GM18870 (cell line): Measurements from ENCODE around the gene CHCHD6.

ENCODE experiments used
- ATAC-seq: cut with Tn5 transposase; IDR thresholded peaks from one replicate; pipeline ENCODE4 v1.9.1; 2021; ENCODE audit warnings: moderate library complexity; ENCODE audit not compliant: unreplicated experiment

CHCHD6 gene

DNA sequence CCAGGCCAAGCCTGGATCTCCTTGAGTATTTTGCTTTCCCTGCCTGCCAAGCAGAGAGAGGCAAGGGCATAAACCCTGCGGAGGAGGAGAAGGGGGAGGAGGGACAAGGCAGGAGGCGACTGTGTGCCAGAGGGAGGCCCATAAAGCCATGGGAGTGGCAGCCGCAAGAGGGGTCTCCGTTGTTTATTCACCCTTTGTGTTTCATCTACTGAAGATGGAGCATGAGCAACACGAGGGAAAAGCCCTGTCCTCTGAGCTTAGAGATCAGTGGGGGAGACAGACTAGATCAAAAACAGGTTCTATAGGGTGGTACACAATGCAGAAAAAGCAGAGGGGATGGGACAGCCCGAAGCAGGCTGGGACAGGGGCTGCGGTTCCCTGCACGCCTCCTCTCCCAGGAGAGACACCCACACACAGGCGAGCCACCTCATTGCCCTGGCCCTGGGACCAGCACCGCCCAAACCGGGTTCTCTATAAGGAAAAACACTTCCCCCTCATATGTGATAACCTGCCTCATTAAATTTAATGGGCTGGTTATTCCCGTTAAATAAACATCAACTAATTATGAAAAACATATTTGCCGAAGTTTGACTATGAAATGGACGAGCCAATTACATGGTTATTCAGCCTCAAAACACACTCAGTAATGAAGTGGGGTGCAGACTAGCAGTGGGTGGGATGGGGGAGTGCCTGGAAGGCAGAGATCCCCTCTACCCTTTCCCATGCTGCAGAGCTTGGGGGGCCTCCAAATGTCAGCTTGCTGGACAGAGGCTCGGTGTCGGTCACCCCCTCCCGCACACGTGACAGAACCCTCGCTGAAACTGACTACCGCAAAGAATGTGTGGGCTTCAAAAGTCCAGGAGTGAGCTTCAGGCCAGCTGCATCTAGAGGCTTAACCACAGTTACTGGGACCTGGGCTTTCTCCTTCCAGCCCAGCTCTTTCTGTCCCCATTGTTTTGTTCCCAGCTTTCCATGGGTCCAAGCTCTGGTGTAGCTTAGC, 264.7 kb downstream of the CHCHD6 start:
- no peak for ATAC-seq

DNA sequence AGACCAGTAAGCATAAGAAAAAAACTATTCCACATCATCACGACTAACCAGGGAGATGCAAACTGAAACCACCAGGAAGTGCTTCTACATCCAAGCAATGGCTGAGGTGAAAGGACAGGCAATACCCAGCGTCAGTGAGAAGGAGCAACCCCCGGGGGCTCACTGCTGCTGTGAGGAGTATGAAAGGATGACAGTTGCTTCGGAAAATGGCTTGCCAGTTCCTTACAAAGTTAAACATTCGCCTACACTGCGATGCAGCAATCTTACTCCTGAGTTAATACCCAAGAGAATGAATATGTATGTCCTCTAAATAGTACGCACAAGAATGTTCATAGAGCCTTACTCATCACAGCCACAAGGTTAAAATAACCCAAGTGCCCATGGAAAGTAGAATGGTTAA, 265.5 kb downstream of the CHCHD6 start:
- ATAC-seq: no peak

DNA sequence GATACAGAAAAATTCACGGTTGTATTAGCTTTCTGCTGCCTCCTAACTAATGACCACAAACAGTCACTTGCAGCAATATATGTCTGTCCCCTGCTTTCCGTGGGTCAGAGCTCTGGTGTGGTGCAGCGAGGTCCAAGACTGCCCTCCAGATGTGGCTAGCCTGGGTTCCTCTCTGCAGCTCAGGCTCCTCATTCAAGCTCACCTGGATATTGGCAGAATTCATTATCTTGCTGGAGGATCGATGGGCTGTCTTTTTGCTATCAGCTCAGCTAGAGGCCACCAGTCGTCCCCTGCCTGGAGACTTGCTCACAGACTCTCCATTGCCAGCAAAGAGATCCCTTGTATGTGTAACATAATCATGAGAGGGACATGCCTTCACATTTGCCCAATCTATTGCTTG, 266.1 kb downstream of the CHCHD6 start:
- ATAC-seq: no peak

DNA sequence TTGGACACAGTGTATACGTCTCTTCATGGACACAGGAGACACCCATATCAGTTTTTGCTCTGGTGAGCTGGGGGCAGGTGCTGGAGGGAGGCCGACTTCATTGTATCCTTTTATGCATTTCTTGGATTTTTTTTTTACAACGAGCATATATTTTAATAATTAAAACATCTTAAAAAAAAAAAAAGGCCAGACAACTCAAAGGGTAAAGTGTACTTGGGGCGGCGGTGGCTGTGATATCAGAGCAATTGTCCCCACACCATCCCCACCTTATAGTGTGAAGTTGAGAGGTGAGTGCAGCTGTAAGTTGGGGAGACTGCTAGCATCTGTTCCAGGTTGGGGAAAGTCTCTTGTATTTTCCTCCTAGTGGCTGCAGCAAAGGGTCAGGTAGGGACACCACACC, 266.9 kb downstream of the CHCHD6 start:
- no peak for ATAC-seq

DNA sequence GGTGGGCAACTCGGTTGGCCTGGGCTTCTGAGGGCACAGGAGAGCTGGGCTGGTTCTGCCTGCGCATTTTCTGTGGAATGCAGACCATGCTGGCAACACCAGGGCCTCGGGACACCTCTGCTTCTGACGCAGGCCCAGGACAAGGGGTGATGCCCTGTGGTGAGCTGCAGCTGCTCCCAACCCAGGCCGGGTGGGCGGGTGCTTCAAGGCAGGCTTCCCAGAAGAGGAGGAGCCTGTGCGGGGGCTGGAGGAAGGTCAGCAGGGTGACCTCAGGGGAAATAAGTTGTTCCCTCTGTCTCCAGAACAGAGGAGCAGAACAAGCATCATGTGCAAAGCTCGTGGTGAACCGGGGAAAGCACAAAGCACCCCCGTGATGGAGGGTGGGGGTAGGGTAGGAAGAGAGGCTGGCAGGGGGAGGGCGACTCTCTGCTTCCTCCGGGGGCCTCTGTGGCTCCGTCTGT, 267.9 kb downstream of the CHCHD6 start:
- no peak for ATAC-seq

DNA sequence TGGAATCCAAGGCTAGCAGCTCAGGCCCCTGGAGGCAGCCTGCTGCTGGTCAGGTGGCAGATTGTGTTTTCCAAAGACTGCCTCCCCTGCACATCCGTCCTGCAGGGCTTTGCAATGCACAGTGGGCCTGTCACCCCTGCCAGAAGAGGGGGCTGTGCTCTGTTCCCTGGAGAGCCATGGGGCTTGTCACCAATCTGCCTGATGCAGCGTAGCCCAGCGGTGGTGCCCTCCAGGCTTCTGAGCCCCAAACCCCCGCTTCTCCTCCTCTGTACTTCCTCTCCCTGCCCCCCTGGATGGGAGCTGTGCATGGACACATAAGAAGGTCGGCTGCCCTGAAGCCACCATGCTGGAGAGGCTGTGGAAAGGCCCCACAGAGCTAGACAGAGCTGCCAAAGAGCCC, 268.8 kb downstream of the CHCHD6 start:
- no peak for ATAC-seq

DNA sequence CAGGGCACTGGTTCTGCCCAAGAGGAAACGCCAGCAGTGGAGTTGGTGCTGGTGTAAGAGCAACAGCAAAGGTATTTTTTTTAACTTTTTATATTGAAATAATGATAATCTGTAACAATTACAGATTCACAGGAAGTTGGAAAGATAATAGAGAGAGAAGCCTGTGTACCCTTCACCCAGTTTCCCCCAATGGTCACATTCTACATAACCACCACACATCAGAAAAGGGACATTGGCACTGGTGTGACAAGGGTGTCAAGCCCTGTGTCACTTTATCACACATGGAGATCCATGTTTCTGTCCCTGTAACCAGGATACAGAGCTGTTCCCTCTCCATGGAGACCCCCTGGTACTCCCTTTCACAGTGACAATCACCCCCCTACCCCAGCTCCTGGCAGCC, 269.8 kb downstream of the CHCHD6 start:
- no peak for ATAC-seq

DNA sequence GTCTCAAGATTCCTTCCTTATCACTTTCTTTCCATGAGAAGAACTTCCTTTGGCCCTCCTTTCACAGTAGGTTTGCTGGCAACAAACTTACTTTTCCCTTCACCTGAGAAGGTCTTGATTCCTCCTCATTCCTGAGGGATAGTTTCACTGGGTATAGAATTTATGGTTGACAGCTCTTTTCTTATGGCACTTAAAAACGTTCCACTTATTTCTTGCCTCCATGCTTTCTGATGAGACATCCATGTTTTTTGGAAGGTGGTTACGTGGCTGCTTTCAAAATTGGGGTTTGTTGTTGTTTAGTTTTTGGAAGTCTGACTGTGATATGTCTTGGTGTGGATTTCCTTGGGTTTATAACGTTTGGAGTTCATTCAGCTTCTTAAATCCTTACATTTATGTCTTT, 270.7 kb downstream of the CHCHD6 start:
- ATAC-seq: no peak

DNA sequence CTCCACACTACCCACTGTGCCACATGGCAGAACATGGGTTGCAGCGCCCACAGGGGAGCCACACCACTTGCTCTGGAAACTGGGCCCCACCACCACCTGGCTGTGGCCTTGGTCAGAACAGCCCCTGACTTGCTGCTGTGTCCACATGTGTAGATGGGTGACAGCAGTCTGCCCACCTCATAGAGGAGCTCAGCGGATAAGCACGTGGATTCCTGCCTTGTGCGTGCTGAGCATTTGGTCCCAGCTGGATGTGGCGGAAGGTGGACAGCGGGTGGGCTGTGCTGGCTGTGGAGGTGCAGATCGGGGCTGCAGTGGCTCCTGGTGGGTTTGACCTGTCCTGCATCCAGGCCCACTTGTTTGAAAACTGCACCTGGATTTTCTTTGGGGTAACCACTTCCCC, 272.9 kb downstream of the CHCHD6 start:
- no peak for ATAC-seq

DNA sequence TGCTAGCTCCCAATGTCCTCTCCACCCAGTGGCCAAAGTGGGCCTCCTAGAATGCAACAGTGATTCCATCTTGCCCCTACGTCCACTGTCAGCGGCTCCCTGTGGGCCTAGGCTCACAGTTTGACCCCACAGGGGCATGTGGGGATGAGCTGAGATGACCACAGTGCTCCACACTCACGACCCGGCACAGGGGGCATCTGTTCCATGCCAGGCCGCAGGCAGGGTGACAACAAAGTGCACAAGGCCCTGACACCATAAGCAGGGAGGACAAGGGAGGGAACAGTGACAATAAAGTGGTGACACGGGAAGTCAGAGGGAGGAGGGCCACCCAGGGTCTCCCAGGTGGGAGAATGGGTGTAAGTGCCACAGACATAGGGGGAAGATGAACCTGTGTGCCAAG, 273.8 kb downstream of the CHCHD6 start:
- ATAC-seq: no peak

DNA sequence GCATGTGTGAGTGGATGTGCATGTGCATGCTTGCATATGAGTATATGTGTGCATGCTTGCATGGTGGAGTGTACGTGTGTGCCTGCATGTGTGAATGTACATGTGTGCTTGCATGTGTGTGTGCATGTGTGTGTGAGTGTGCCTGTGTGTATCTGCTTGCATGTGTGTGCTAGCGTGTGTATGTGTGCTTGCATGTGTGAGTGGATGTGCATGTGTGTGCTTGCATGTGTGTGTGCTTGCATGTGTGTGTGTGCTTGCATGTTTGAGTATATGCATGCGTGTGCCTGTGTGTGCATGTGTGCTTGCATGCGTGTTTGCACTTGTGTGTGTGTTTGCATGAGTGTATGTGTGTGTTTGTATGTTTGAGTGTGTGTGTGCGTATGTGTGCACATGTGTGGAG, 274.3 kb downstream of the CHCHD6 start:
- no peak for ATAC-seq

DNA sequence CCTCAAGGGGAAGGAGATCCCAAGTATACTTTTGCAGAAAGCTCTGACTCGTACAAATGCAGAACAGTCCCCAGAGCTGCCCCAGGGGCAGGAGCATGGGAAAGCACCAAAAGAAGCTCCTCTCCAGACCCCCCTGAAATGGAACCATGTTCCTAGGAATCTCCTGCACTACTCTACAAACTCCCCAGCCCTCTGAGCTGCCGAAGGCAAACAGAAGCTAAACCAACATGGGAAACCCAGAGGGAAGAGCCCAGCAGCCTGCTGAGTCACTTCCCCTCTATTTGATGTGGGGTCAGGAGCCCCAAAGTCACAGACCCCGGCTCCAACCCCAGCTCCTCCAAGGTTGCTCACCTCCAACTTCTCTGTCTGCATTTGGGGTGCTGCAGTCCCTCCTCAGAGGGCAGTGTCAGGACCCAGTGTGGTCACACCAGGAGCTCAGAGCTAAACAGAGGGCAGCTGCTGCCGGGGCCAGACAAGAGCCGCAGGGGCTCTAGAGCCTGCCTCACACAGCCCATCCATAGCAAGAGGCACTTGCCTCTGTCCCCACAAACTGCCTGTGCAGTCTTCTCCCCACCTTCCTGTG, 275.1 kb downstream of the CHCHD6 start:
- ATAC-seq: no peak

DNA sequence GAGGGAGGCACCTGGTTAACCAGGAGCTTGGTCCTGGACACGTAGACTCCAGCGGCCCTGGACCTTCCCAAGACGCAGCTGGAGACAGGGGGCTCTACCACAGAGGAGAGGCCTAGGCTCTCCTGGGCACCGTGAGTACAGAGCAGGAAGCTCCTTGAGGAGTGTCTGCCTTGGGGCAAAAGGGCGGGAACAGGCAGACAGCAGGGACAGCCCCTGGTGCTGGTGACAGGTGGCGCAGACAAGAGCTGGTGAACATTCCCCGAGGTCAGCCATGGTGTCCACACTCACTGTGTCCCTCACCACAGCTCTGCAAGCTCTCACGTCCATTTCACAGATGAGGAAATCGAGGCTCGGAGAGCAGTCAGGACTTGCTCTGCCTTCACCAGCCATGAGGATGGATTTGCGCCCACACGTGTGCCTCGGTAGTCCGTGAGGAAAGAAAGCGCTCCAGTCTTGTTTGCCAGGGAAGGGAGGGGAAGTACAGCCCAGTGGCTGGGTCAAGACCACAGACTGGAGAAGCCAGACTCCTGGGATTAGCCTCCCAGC, 276.3 kb downstream of the CHCHD6 start:
- no peak for ATAC-seq

DNA sequence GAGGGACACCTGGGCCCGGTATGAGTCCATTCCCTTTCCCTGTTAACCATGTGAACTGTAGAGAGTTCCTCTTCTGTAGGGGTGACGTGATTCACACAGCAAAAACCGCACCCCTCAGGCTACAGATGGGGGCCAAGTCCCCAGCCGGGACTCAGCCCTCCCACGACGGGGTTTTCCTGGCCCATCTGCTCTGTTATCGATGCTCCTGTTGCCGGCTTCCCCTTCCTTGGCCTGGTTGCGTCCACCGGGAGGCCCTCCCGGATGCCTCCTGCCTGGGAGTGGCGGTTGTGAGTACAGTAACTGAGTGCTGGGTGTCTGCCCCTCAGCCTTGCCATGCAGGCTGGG, 278.1 kb downstream of the CHCHD6 start:
- ATAC-seq: peak; percentile 42

DNA sequence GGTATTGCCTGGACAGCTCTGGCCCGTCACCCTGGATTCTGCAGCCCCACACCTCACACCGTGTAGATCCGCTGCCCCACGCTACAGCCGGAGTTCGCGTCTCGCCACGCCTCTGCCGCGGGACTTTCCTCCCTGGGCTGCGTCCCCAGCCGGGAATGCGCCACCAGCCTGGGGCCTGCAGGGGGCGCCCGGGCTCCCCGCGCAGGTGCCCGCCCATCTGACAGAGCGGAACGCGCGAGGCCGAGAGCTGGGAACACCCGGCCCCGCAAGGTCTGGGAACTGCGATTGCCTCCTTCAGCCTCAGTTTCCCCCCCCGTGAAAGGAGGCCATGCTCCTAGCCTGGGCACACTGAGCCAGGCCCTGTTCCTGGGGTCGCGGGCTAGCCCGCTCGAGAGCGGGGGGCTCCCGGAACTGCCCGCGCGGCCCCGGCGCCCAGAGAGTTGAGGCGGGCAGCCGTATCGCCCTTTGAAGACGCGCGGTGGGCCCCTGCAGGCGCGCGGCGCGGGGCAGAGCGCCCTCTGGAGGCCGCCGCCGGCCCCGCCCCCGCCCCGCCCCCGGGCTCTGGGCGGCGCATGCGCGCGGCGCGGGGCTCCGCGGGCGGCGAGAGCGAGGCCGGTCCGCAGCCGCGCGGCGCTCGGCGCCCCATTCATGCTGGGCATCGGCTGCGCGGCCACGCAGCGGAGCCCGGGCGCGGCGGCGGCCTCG, 278.6 kb downstream of the CHCHD6 start, which contains the start of gene PLXNA1:
Gene PLXNA1 (plus strand): TSS at position 645 of the 705 bp plus-strand sequence. CDS start 5,479 bp downstream, outside the sequence.
- ATAC-seq: peak; percentile 43

DNA sequence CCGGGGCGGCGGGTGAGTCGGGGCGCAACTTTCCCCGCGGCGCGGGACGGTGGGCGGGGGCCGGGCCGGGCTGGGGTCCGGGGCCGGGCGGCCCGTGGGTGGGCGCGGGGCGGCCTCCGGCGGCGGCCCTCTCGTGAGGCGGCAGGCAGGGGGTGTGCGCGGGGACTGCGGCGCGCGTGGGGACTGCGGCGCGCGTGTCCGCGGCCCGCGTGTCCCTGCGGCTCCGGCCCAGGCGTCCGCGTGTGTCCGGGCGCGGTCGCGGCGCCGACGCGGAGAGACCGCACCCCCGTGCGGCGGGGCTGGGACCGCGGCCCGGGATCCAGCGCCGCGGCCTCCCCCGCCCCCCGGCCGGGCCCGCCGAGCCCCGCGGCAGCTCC, 279.2 kb downstream of the CHCHD6 start:
- ATAC-seq: no peak

DNA sequence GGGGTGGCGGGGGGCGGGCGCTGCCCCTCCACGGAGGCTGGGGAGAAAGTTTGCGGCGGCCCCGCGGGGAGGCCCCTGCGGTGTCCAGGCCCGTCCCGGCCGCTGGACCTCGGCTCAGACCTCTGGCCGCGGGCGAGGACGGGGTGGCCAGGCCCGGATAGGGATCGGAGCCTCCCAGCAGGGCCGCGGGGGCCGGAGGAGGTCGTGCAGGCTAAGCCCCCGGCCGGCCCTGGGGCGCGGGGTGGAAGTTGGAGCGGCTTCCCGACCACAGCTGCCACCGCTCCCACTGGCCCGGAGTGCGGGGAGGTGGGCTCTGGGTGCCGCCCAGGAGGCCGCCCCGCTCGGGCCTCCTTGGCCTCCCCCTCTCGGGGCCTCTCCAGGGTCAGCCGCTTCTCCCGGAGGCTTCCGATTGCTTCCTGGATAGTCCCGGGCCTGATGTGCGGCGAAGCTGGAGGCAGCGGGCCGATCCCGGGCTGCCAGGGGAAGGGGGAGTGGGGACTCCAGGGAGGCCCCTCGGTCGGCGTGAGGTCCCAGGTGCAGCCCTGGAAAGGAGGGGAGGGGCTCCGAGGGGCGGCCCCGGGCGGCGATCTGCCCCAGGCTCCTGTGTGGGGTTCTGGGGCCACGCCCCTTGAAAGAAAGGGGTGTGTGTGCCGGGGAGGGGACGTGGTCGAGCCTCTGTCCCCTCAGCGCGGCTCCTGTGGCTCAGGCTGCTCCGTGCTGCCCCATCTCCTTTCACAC, 279.8 kb downstream of the CHCHD6 start:
- ATAC-seq: no peak

DNA sequence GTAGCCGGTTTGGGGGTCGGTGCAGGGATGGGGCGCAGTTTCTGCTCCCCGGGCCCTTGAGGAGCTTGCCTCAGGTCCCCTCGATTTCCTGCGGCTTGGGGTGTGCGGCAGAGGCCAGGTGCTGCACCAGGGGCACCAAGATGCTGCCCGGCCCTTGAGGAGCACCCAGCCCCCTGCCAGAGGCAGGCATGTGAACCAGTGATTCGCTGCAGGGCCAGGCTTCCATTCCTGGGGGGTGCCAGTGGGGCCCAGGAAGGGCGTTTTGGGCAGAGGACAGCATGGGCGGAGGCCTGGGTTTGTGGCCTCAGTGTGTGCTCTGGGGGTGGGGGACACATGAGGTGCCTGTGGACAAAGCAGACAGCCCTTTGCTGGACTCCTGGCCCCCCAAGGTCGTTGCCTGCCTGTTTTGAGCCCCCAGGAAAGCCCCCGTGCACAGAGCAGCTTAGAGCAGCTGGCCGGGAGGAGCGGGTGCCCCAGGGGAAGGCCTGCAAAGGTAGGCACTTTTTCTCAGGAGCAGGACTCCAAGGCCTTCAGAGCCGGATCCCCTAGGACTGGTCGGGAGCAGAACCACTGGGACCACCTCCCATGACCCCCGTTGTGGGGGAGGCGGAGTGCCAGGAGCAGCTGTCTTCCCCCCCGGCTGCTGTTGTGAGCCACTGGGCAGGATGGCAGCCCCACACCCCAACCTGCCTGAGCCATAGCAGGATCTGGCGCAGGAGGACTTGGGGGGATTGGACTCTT, 280.5 kb downstream of the CHCHD6 start:
- ATAC-seq: no peak

DNA sequence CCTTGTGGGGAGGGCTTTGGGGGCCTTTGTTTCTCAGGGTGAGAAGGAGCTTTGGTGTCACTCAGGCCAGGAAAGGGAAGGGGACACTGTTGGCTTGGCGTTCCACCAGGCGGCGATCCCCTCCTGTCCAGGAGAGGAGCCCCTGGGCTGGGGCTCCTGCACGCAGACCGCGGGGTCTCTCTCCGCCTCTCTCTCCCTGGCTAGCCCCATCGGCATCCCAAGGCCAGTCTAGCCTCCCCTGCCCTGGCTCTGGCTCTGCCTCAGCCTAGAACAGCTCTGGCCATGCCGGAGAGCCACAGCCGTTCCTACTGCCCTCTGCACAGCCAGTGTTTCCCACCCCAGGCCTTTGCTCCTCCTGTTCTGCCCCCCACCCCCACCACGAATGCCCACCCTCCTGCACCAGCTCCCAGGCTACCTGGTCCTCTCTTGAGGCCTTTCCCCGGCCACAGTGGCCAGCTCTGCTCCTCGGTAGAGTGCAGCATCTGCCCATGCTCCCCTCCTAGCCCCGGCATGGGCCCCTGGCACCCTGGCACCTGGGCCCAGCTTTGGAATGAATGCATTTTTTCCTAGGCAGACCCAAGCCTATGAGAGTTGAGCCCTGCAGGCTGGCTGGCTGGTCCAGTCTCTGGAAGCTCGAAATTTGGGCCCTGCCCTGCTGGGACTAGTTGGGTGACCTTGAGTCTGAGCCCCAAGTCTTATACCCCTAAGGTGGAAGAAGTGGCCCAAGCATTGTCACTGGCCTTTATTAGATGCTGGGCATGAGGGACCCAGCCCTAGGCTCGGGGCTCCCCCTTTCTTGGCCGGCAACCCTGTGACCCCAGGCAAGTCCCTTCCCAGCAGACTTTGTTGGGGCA, 281.3 kb downstream of the CHCHD6 start:
- ATAC-seq: no peak
